ENCODE results near the gene MVB12B.

GRCh38 chr9:126470241-126470993 is 143.8 kb downstream of the MVB12B start:
- TF ChIP-seq CTCF (IDR thresholded peaks at IDR 0.05; ENCODE audit: insufficient read depth, low read length) (no peak), POLR2AphosphoS5 (IDR thresholded peaks at IDR 0.05; ENCODE audit: low read depth) (no peak), REST (IDR thresholded peaks at IDR 0.05; ENCODE audit: insufficient replicate concordance, low read depth) (no peak)
